D341Med (cell line): ENCODE measurements around the gene B3GALNT2.

Experiments used
- DNase-seq: peaks from one replicate; pipeline ENCODE4 v3.0.0; 2012; ENCODE audit warnings: low spot score

B3GALNT2 gene

DNA sequence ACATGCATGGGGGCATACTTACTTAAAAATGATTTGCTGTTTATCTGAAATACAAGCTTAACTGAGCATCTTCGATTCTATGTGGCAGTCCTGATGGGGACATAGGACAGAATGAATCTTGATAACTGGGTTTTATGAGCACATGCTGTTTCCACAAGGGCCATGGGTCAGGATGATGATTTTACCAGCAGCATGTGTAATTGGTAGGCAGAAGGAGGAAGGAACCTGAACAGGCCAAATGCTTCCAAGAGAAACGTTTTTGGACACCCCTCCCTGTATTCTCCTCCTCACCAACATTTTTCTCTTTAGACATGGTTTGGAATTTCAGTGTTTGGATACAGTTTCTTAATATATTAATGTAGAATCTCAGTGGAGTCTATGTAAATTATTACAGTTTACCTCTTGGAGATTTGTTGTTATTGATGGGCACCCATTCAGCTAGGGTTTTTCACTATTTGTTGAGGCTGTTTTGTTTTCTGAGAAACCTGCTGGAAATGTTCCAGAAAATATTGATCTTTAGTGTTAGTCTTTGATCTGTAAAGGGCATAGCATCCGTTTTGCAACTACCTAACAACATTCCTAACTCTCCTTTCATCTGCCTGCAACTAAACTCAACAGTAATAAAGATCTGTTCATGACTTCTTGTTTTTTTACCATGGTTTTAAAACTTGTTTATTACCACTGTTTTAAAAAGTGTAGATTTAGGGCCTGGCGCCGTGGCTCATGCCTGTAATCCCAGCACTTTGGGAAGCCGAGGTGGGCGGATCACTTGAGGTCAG is 95.0 kb downstream of the B3GALNT2 start:
- DNase-seq: peak; percentile 28

DNA sequence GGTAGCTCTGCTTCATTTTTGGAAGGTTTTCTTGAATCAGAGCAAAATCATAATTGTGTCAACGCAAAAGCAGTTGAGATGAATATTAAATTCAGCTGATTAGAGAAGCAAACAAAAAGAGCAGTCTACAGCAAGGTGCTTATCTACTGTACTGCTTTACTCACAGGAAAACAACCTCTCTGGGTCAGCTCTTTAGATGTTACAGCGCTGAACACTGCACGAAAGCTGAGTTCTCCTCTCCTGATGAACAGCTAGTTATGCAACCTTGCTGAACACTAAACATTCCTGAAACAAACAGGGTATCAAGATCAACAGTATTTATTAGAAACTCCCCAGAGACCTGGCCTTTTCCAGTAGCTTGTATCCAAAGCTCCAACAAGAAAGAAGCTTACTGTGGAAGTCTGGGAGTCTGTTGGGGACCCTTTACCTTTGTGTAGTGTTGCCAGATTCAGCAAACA is 95.7 kb downstream of the B3GALNT2 start:
- DNase-seq: peak; percentile 41

DNA sequence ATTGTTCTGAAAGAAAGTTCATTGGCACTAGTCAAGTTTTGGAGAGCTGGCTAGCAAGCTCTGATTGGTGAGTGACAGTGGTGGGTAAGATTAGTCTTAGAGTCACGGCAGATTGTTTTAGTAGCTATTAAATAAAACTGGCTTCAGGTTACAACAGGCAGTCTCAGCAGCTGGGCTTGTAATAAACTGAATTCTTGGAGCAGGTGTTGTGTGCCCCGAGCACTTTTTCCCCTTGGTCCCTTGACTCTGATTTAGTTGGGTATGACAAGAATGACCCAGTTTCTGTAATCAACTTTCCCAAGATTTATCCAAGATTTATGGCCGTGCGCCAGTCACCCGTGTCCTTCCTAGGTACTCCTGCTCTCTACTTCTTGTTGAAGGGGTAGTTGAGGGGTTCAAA is 96.8 kb downstream of the B3GALNT2 start:
- DNase-seq: no peak

DNA sequence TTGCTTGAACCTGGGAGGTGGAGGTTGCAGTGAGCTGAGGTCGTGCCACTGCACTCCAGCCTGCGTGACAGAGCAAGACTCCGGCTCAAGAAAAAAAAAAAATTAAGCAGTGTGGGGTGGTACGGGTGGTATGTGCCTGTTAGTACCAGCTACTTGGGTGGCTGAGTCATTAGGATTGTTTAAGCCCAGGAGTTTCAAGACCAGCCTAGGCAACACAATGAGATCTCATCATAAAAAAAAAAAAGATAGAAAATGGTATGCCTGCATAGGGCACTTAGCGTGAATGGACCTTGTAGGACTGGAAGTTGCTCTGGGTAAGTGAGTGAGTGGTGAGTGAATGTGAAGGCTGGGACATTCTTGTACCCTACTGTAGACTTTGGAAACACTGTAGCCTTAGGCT is 100.1 kb downstream of the B3GALNT2 start:
- DNase-seq: no peak

DNA sequence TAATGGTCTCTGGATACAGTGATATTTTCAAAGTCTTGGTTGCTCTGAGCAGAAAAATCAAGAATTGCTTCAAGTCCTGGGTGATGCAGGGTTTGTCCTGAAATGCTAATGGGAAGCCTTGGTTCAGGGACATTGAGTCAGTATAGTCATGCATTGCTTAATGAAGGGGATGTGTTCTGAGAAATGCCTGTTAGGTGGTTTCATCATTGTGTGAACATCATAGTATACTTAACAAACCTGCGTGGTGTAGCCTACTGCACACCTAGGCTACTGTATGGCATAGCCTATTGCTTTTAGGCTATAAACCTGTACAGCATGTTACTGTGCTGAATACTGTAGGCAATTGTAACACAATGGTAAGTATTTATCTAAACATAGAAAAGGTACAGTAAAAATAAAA is 100.7 kb downstream of the B3GALNT2 start:
- DNase-seq: no peak

DNA sequence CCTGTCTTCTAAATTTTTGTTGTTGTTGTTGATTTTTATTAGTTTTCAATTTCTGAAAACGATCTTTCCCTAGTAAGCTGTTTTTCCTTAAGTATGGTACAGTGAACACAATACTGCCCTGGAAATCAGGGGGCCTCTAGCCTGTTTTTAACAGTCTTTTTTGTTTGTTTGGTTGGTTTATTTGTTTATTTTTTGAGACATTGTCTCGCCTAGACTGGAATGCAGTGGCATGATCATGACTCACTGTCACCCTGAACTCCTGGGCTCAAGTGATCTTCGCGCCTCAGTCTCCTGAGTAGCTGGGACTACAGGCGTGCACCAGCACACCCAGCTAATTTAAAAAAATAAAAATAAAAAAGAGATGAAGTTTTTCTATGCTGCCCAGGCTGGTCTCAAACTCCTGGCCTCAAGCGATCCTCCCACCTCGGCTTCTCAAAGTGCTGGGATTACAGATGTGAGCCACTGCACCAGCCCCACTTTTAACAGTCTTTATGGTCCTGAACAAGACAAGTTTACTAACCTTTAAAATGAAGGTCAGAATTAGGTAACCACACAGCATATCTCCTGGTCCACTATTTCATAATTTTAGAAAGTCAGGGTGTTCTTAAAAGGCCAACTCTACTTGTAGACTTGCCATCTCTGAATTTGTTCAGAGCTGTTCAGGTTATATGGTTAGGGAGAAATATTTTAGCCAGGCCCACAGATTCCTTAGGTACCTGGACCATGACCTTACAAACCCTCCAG is 101.6 kb downstream of the B3GALNT2 start:
- DNase-seq: no peak

DNA sequence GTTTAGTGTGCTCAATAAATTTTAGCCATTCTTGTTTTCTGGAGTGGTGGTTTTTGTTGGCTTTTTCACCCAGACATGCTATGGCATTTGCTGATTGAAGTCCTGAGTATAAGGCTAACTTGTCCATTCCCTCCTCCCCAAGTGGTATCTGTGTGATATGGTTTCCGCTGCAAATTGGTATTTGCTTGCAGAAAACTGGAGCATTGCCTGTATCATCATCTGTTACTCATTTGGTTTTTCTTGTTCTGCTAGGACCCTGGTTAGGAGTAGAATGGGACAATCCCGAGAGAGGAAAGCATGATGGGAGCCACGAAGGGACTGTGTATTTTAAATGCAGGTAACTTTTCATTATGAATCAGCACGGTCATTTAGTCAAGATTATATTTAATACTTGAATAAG is 103.0 kb downstream of the B3GALNT2 start:
- DNase-seq: no peak
